Sigmoid colon (tissue), 4 donors: ENCODE data around the gene RRP1.

Experiments
- POLR2A ChIP-seq, 2 donors: fragments of 450-650 bp; IDR thresholded peaks; one replicate each; pipeline ENCODE4 v1.6.1; 2016; ENCODE audit warnings: antibody characterized with exemption in 2 of 2, mild to moderate bottlenecking in 2 of 2, moderate library complexity in 2 of 2
- POLR2AphosphoS5 ChIP-seq, 4 donors: sonication (generic); formaldehyde crosslinking; IDR thresholded peaks; one replicate each; pipeline ENCODE4 v1.6.1; 2017; ENCODE audit warnings: antibody characterized with exemption in 4 of 4

DNA sequence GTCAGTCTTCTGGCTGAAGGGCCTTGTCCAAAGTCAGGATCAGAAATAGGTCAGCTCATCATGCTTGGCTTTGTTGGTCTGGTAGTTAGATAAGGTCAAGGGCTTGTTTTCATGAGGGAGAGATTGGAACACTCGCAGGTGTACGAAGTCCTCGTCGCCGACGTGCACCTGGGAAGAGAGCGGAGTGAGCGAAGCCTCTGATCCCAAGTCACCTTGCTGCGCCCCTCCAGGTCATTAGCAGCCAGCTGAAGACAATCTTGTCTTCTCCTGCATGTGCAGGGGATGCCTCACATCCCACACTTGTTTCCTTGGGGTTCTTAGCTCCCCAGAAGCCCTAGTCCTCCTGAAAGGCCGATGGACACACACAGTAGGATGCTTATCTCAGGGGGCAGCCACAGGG lies 15.2 kb upstream of the RRP1 start:
- TF ChIP-seq POLR2A (IDR thresholded peaks at IDR 0.05) (no peak), POLR2AphosphoS5 (IDR thresholded peaks at IDR 0.05) (no peak)
